ENCODE results near the gene KEAP1.

DNA sequence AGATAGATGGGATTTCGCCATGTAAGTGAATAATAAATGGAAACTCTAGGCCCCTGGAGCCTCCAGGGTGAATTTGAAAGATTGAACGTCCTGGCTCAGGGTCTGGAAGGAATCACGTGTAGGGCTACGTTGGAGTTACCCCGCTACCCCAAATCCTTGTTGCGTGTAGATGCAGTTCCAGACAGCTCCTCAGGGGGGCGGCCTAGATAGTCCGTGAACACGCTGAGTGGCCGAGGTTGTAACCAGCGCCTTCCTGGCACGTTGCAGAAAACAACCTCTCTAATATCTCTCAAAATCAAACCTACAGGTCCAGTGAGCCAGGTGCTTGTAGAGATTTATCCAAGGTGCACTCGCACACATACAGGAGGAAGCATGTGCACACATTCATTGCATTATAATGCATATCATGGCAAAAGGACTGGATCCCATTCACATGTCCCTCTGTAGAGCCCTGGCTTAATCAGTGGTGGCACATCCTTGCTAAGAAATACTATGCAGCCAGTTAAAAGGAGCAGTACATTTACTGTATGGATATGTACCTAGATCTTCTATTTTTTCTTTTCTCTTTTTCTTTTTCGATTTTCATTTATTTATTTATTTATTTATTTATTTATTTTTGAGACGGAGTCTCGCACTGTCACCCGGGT, 2.5 kb upstream of the KEAP1 start:
- peak; percentile 73 to 89 (median 86) for TF ChIP-seq CTCF (IDR thresholded peaks at IDR 0.05)
- no peak for TF ChIP-seq POLR2A (IDR thresholded peaks at IDR 0.05)

Measured in esophagus squamous epithelium (tissue), 4 donors.